Fibroblast of the aortic adventitia (primary cell): ENCODE results near the gene UTS2R. TPM values are rescaled to one million over a fixed set of nuclear protein-coding genes. Genes with fewer than 3 reads are reported as not detected.

ENCODE experiments used
- DNase-seq: peaks from one replicate; pipeline ENCODE4 v3.0.0-alpha.2; 2010; ENCODE audit warnings: low read depth
- H3K4me3 ChIP-seq: 2 replicates; pipeline ENCODE4 v1.5.1; 2011; ENCODE audit warnings: low read depth, mild to moderate bottlenecking, control low read depth, low read length, moderate library complexity
- total RNA-seq: library from RNA; depleted of rRNA; stranded (reverse); fragments of >200 nt; gene quantifications from 2 replicates; pipeline ENCODE4 v1.2.3, GENCODE V29; 2012; ENCODE audit warnings: low replicate concordance
- TF ChIP-seq, protein P1 (sequence below): IDR thresholded peaks from 2 replicates; pipeline ENCODE4 v1.5.1; 2011; ENCODE audit warnings: mild to moderate bottlenecking, low read length, control low read depth, inconsistent platforms; ENCODE audit not compliant: insufficient read depth

The UTS2R gene
- total RNA-seq, 1 donor, result not detected

DNA sequence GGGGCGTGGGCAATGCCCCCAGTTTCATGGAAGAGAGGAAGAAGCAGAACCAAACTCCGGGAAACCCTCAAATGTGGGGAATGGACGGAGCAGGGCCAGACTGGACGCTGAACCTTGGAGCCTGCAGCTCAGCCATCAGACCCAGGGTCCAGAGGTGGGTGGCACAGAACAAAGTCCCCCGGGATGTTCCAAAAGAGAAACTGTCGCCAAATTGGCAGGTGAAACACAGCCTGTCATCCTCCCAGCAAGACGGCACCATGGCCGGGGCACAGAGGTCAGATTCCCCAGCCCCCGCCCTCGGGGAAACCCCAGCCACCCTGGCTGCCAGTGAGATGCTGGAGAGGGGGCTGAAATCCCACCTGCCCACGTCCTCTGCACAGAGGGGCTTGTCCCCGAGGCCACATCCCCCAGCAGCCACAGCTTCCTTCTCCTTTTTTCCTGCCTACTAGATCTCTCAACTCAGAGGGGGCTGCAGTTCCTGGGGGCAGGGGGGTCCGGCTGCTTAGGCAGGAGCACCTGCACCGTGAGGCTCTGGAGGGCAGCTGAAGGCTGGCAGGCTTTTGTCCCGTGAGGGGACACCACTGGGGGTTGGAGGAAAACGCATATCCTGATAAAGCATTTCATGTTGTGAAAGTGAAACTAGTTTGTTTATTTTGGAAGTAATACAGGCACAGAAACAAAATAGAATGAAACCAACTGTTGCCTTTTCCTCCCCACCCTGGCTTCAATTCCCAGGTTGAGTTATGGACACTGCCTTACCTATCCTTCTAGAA is 36.8 kb upstream of the UTS2R start:
- DNase-seq, result peak; percentile 38
- peak overlapping the region; percentile 49 for H3K4me3 ChIP-seq

DNA sequence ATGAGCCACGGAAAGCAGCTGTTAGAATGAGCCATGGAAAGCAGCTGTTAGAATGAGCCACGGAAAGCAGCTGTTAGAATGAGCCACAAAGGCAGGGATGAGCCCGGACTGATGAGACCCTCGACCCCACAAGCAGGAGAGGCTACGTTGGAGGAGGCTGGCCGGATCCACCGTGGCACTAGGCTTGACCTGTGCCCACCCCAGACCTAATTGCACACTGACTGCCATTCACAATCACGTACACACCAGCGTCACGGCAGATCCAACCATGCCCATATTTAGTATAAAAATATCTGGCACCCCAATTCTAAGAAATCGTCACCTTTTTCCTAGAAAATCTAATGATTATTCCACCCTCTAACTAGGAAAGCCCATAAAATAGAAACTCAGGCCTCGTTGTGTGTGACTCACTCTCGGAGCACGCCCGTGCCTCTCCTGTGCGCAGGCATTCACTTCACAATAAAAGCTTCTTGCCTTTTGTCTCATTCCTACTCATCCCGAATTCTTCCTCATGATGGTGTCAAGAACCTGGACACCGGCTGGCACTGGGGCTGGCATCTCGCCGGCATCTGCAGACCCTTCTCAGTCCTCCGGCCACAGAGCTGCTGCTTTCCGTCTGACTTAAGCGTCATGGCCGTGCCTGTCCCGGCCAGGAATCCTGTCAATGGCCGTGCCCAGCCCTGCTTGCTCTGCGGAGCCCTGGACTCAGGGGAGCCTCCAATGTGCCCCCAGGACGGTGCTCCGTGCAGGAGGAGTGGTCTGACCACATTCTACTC is 32.5 kb upstream of the UTS2R start:
- TF ChIP-seq, protein P1, sequence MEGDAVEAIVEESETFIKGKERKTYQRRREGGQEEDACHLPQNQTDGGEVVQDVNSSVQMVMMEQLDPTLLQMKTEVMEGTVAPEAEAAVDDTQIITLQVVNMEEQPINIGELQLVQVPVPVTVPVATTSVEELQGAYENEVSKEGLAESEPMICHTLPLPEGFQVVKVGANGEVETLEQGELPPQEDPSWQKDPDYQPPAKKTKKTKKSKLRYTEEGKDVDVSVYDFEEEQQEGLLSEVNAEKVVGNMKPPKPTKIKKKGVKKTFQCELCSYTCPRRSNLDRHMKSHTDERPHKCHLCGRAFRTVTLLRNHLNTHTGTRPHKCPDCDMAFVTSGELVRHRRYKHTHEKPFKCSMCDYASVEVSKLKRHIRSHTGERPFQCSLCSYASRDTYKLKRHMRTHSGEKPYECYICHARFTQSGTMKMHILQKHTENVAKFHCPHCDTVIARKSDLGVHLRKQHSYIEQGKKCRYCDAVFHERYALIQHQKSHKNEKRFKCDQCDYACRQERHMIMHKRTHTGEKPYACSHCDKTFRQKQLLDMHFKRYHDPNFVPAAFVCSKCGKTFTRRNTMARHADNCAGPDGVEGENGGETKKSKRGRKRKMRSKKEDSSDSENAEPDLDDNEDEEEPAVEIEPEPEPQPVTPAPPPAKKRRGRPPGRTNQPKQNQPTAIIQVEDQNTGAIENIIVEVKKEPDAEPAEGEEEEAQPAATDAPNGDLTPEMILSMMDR, result no peak
- peak overlapping the region; percentile 53 for H3K4me3 ChIP-seq
- DNase-seq, result peak; percentile 71

More for the DNA sequence above, 36.8 kb upstream of the UTS2R start:
- TF ChIP-seq, protein P1, result no peak

GRCh38 chr17:82339634-82340580 is 31.7 kb upstream of the UTS2R start:
- no peak for DNase-seq
- peak overlapping the region; percentile 53 for H3K4me3 ChIP-seq
- TF ChIP-seq, protein P1, result no peak

DNA sequence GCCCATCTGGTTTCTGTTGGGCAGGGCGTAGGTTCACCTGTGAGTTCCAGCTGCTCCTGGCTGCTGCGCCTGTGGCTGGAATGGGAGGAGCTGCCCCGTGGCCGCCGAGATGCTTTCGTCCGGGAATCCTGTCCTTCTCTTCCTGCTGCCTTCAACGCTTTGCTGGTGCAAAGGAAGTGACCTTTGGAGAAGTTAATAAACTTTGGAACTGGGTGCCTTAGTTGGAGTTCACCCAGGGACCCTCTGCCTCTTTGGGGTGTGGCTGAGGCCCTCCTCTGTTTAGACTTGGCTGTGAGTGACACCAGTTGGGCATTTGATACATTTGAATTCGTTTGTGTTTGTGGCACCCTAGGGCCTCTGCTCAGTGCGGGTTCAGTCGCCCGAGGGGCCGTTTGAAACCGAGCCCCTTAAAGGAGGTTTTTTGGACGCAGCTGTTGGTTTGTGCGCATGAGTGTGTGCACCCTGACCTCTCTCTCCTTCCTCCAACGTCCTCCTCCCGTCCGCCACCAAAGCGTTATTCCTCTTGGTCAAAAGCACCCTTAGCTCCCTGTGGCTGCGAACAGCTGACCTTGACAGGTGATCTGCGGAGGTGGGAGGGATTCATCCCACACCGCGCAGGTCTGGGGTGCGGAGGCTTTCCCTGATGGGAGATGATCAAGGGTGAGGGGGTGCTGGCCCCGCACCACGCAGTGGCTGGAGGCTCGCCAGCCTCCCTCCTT is 29.0 kb upstream of the UTS2R start:
- DNase-seq, result no peak
- TF ChIP-seq, protein P1, result no peak
- H3K4me3 ChIP-seq, result no peak overlapping the region

DNA sequence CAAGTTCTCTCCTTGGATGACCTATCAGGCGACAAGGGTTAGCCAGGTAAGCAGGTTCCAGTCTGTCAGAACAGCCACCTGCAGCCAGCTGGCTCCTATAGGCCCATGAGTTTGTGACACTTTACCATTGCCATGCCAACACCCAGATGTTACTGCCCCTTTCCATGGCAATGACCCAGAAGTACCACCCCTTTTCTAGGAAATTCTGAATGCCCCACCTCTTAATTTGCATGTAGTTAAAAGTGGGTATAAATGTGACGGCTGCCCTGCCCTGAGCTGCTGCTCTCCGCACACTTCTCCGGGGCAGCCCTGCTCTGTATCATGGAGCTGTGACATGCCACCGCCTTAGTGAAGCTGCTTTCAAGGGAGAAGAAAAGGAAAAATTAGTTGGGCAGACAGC is 28.0 kb upstream of the UTS2R start:
- no peak for DNase-seq
- no peak overlapping the region for H3K4me3 ChIP-seq
- TF ChIP-seq, protein P1, result no peak
